ENCODE data around the gene NEGR1.

GRCh38 chr1:71461416-71461815 is 820.9 kb downstream of the NEGR1 start:
- TF ChIP-seq, protein P1, sequence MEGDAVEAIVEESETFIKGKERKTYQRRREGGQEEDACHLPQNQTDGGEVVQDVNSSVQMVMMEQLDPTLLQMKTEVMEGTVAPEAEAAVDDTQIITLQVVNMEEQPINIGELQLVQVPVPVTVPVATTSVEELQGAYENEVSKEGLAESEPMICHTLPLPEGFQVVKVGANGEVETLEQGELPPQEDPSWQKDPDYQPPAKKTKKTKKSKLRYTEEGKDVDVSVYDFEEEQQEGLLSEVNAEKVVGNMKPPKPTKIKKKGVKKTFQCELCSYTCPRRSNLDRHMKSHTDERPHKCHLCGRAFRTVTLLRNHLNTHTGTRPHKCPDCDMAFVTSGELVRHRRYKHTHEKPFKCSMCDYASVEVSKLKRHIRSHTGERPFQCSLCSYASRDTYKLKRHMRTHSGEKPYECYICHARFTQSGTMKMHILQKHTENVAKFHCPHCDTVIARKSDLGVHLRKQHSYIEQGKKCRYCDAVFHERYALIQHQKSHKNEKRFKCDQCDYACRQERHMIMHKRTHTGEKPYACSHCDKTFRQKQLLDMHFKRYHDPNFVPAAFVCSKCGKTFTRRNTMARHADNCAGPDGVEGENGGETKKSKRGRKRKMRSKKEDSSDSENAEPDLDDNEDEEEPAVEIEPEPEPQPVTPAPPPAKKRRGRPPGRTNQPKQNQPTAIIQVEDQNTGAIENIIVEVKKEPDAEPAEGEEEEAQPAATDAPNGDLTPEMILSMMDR (IDR thresholded peaks at IDR 0.05) = no peak
- TF ChIP-seq POLR2AphosphoS5 (IDR thresholded peaks at IDR 0.05) (no peak), POLR2A (IDR thresholded peaks at IDR 0.05) (no peak), EP300 (IDR thresholded peaks at IDR 0.05) (no peak)
